ENCODE measurements around the gene INTS6. TPM values are rescaled to one million over a fixed set of nuclear protein-coding genes. Genes with fewer than 3 reads are reported as not detected.

Gene INTS6
- total RNA-seq, 6 experiments from 2014 or later: 21.7 to 40.8 (median 32.7) TPM

- H3K36me3 ChIP-seq: no peaks in the 10 kb centered on the region
- intact Hi-C loops (cut with DNase I): no loop called here
- H3K9me3 ChIP-seq: no peaks in the 10 kb centered on the region
- 62% methylated on average over 3 of the region's 3 CpGs for WGBS (ENCODE audit: insufficient coverage, low coverage, low lambda C conversion rate, missing lambda C conversion rate)
- TF ChIP-seq POLR2A (IDR thresholded peaks at IDR 0.05) (no peak), CTCF (IDR thresholded peaks at IDR 0.05) (no peak)
- H3K4me3 ChIP-seq: no peak overlapping the region
- ATAC-seq: no peak
- H3K4me1 ChIP-seq: no peaks in the 10 kb centered on the region
- no peak overlapping the region for H3K27ac ChIP-seq
- no peak for DNase-seq
- H3K27me3 ChIP-seq: no peaks in the 10 kb centered on the region
Measured at GRCh38 chr13:51330791-51331190, 122.0 kb downstream of the INTS6 start.

- WGBS (ENCODE audit: insufficient coverage, low coverage, low lambda C conversion rate, missing lambda C conversion rate): 63% methylated on average over 1 of the region's 3 CpGs
- H3K4me1 ChIP-seq: no peaks in the 10 kb centered on the region
- H3K4me3 ChIP-seq: no peak overlapping the region
- DNase-seq (no peak), ATAC-seq (no peak)
- no peak overlapping the region for H3K27ac ChIP-seq
- TF ChIP-seq POLR2A (IDR thresholded peaks at IDR 0.05): no peak
- no peaks in the 10 kb centered on the region for H3K27me3 ChIP-seq
- no peaks in the 10 kb centered on the region for H3K9me3 ChIP-seq
- no peaks in the 10 kb centered on the region for H3K36me3 ChIP-seq
- intact Hi-C loops (cut with DNase I): no loop called here
Measured at GRCh38 chr13:51329606-51330005, 123.2 kb downstream of the INTS6 start.

- Histone ChIP-seq H3K27ac (no peak overlapping the region), H3K9me3 (no peaks in the 10 kb centered on the region), H3K4me3 (no peak overlapping the region), H3K27me3 (no peaks in the 10 kb centered on the region), H3K4me1 (peaks cover 0 to 4% (median 0%) of the 10 kb centered on the region in 4 donors), H3K36me3 (no peaks in the 10 kb centered on the region)
- no peak for DNase-seq
- intact Hi-C loops (cut with DNase I): no loop called here
- no peak for TF ChIP-seq POLR2A (IDR thresholded peaks at IDR 0.05)
- no peak for TF ChIP-seq CTCF (IDR thresholded peaks at IDR 0.05)
- WGBS (ENCODE audit: insufficient coverage, low coverage, low lambda C conversion rate, missing lambda C conversion rate): 70% methylated on average over 4 of the region's 6 CpGs
- ATAC-seq: no peak
Measured at GRCh38 chr13:51328488-51328887, 124.3 kb downstream of the INTS6 start.

GRCh38 chr13:51327961-51328360, 124.9 kb downstream of the INTS6 start:
- 97% methylated on average over 2 of the region's 2 CpGs for WGBS (ENCODE audit: insufficient coverage, low coverage, low lambda C conversion rate, missing lambda C conversion rate)
- no peak for ATAC-seq
- Histone ChIP-seq H3K9me3 (no peaks in the 10 kb centered on the region), H3K27ac (no peak overlapping the region), H3K4me1 (peaks cover 0 to 4% (median 0%) of the 10 kb centered on the region in 4 donors), H3K36me3 (no peaks in the 10 kb centered on the region), H3K4me3 (no peak overlapping the region), H3K27me3 (no peaks in the 10 kb centered on the region)
- TF ChIP-seq CTCF (IDR thresholded peaks at IDR 0.05) (no peak), POLR2A (IDR thresholded peaks at IDR 0.05) (no peak)
- intact Hi-C loops (cut with DNase I): no loop called here
- no peak for DNase-seq

GRCh38 chr13:51326777-51327176, 126.1 kb downstream of the INTS6 start:
- no peaks in the 10 kb centered on the region for H3K36me3 ChIP-seq
- intact Hi-C loops (cut with DNase I): no loop called here
- peaks cover 0 to 4% (median 0%) of the 10 kb centered on the region in 4 donors for H3K4me1 ChIP-seq
- no peak overlapping the region for H3K4me3 ChIP-seq
- DNase-seq: no peak
- H3K27ac ChIP-seq: no peak overlapping the region
- no peak for TF ChIP-seq CTCF (IDR thresholded peaks at IDR 0.05)
- no peak for TF ChIP-seq POLR2A (IDR thresholded peaks at IDR 0.05)
- WGBS (ENCODE audit: insufficient coverage, low coverage, low lambda C conversion rate, missing lambda C conversion rate): 92% methylated on average over 2 of the region's 2 CpGs
- H3K27me3 ChIP-seq: no peaks in the 10 kb centered on the region
- ATAC-seq: no peak
- no peaks in the 10 kb centered on the region for H3K9me3 ChIP-seq

All from right lobe of liver (tissue), 6 donors.